GM23338 (cell line): ENCODE measurements around the gene DDRGK1.

Source experiments
- CREB1 ChIP-seq: fragments of 250-450 bp; sonication (Bioruptor Pico); IDR thresholded peaks from 2 replicates; pipeline ENCODE4 v1.5.0; 2020; ENCODE audit warnings: low read depth, mild to moderate bottlenecking, moderate library complexity
- EZH2 ChIP-seq: fragments of 200-600 bp; sonication (generic); IDR thresholded peaks from one replicate; pipeline ENCODE4 v1.8.0; 2017; ENCODE audit warnings: antibody characterized with exemption, mild to moderate bottlenecking, low read depth; ENCODE audit not compliant: unreplicated experiment
- EZH2phosphoT487 ChIP-seq: fragments of 200-600 bp; sonication (generic); IDR thresholded peaks from one replicate; pipeline ENCODE4 v1.8.1; 2018; ENCODE audit warnings: antibody characterized with exemption; ENCODE audit not compliant: unreplicated experiment
- POLR2AphosphoS5 ChIP-seq: IDR thresholded peaks from 2 replicates; pipeline ENCODE4 v1.6.1; 2016; ENCODE audit warnings: antibody characterized with exemption, low read depth
- REST ChIP-seq: IDR thresholded peaks from one replicate; pipeline ENCODE4 v1.6.1; 2018; ENCODE audit warnings: antibody characterized with exemption; ENCODE audit not compliant: unreplicated experiment
- ZNF114 ChIP-seq: fragments of 250-450 bp; sonication (Bioruptor Pico); IDR thresholded peaks from 2 replicates; pipeline ENCODE4 v1.5.0; 2020; ENCODE audit warnings: mild to moderate bottlenecking, moderate library complexity
- ZNF331 ChIP-seq: fragments of 250-450 bp; sonication (Bioruptor Pico); IDR thresholded peaks from 2 replicates; pipeline ENCODE4 v1.5.0; 2020; ENCODE audit warnings: low read depth, mild to moderate bottlenecking, moderate library complexity
- ZNF462 ChIP-seq: fragments of 250-450 bp; sonication (Bioruptor Pico); IDR thresholded peaks from 2 replicates; pipeline ENCODE4 v1.5.0; 2020; ENCODE audit warnings: mild to moderate bottlenecking, moderate library complexity
- TF ChIP-seq, protein P1 (sequence below), 2 experiments: fragments of 200-600 bp in 1 of 2; sonication (generic) in 1 of 2; conservative IDR thresholded peaks; 2 replicates each; pipeline versions ENCODE4 v1.5.1 to v1.6.1; 2016 to 2017; ENCODE audit warnings: antibody characterized with exemption in 2 of 2, low read depth in 2 of 2, mild to moderate bottlenecking in 2 of 2, moderate library complexity in 1 of 2

DNA sequence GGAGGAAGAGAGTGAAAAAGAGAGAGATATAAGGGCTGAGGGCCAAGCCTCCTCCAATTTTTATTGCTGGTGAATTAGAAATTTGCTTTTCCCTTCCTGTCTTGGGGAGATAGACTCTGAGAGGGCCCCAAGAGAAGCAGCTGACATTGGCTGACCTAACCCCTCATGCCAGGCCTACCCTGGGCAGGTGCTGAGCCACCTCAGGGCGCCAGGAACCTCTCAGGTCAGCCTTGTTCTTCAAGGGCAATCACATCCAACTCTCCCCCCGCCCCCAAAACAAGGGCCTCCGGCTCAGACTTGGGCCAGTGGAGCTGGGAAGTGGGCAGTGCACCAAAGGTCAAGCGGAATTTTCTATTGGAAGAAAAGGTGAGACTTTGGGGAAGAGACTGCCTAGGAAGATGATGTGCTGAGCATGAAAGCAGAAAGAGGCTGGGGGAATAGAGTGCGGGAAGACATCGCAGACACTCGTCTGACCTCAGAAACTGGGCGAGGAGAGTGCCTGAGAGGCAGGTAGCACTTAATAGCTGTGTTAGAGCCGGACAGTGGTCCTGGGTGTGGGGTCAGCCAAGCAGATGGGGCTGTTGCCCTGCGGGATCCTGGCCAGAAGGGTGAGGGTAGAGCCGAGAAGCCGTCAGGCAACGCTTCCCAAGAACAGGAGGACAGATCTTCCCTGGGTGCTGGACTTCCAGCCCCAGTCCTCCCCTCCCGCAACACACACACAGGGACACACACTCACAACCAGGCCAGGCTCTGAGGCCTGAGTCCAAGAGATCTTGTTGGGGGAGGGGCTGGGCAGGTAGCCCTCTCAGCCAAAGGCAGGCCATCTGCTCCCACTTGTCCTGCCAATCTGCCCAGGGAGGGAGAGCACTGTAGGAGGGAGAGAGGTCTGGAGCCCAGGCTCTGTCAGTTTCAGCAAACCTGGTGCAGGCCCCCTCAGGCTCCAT lies 41.1 kb downstream of the DDRGK1 start:
- no peak for TF ChIP-seq CREB1 (CRISPR knock-in tag)
- TF ChIP-seq, protein P1, sequence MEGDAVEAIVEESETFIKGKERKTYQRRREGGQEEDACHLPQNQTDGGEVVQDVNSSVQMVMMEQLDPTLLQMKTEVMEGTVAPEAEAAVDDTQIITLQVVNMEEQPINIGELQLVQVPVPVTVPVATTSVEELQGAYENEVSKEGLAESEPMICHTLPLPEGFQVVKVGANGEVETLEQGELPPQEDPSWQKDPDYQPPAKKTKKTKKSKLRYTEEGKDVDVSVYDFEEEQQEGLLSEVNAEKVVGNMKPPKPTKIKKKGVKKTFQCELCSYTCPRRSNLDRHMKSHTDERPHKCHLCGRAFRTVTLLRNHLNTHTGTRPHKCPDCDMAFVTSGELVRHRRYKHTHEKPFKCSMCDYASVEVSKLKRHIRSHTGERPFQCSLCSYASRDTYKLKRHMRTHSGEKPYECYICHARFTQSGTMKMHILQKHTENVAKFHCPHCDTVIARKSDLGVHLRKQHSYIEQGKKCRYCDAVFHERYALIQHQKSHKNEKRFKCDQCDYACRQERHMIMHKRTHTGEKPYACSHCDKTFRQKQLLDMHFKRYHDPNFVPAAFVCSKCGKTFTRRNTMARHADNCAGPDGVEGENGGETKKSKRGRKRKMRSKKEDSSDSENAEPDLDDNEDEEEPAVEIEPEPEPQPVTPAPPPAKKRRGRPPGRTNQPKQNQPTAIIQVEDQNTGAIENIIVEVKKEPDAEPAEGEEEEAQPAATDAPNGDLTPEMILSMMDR (conservative IDR thresholded peaks at IDR 0.05; ENCODE audit: low read depth in 2 of 2), result no peak
- no peak for TF ChIP-seq EZH2
- TF ChIP-seq REST, result no peak
- TF ChIP-seq ZNF114 (CRISPR knock-in tag), result no peak
- no peak for TF ChIP-seq ZNF331 (CRISPR knock-in tag)
- no peak for TF ChIP-seq EZH2phosphoT487
- no peak for TF ChIP-seq POLR2AphosphoS5
- TF ChIP-seq ZNF462 (CRISPR knock-in tag), result no peak
